IMR-90 (cell line): ENCODE measurements around the gene ANKRD44. TPM values are rescaled to one million over a fixed set of nuclear protein-coding genes. Genes with fewer than 3 reads are reported as not detected.

Source experiments
- ATAC-seq: fragments of 200-7000 bp; cut with Tn5 transposase; 2 replicates; pipeline ENCODE4 v1.9.1; 2020; ENCODE audit warnings: low read depth, mild to moderate bottlenecking, moderate library complexity
- BruUV-seq: library from RNA; stranded (reverse); fragments of 400-500 nt; replicated peaks from 2 replicates; lab custom pipeline; 2021; lab: Mats Ljungman, UMichigan
- CTCF ChIA-PET: fragments of 300-600 bp; formaldehyde crosslinking; extraction: SDS; loops from one replicate; lab custom pipeline; 2021; ENCODE audit warnings: antibody characterized with exemption; lab: Yijun Ruan, JAX
- POLR2A ChIA-PET: fragments of 300-600 bp; sonication (Branson Sonifier 250); formaldehyde crosslinking; loops from one replicate; lab custom pipeline; 2022; ENCODE audit warnings: antibody characterized with exemption; ENCODE audit not compliant: unreplicated experiment; lab: Charles Lee
- DNase-seq: peaks from one replicate; pipeline ENCODE4 v3.0.0; 2013
- H2AFZ ChIP-seq: replicated peaks from 2 replicates; pipeline ENCODE3; 2013; ENCODE audit warnings: low read length, mild to moderate bottlenecking; ENCODE audit not compliant: poor library complexity
- H2AK5ac ChIP-seq: 2 replicates; pipeline ENCODE4 v1.6.1; 2013; ENCODE audit warnings: low read depth, low read length, inconsistent platforms
- H2AK9ac ChIP-seq: replicated peaks from 2 replicates; pipeline ENCODE3; 2013; ENCODE audit warnings: mild to moderate bottlenecking, low read depth, low read length, moderate library complexity; ENCODE audit not compliant: poor library complexity
- H2BK120ac ChIP-seq: 2 replicates; pipeline ENCODE4 v1.6.1; 2013; ENCODE audit warnings: low read depth, low read length, inconsistent platforms
- H2BK15ac ChIP-seq: 3 replicates; pipeline ENCODE4 v1.6.1; 2013; ENCODE audit warnings: low read depth, low read length, inconsistent platforms
- H2BK20ac ChIP-seq: 2 replicates; pipeline ENCODE4 v1.6.1; 2013; ENCODE audit warnings: low read depth, mild to moderate bottlenecking, inconsistent platforms, low read length, moderate library complexity
- H2BK5ac ChIP-seq: 2 replicates; pipeline ENCODE4 v1.6.1; 2013; ENCODE audit warnings: mild to moderate bottlenecking, low read depth, low read length, inconsistent platforms; ENCODE audit not compliant: poor library complexity, severe bottlenecking
- H3K14ac ChIP-seq: replicated peaks from 2 replicates; pipeline ENCODE4 v1.6.1; 2013; ENCODE audit warnings: low read depth, low read length, inconsistent platforms
- H3K18ac ChIP-seq: 2 replicates; pipeline ENCODE4 v1.6.1; 2013; ENCODE audit warnings: low read depth, low read length, control low read depth
- H3K23ac ChIP-seq: 2 replicates; pipeline ENCODE4 v1.6.1; 2013; ENCODE audit warnings: low read depth, low read length, inconsistent platforms
- H3K27ac ChIP-seq: 2 replicates; pipeline ENCODE4 v1.5.1; 2013; ENCODE audit warnings: mild to moderate bottlenecking, control low read depth, low read length; ENCODE audit not compliant: insufficient read depth
- H3K27me3 ChIP-seq: 2 replicates; pipeline ENCODE4 v1.6.1; 2013; ENCODE audit warnings: low read length; ENCODE audit not compliant: control insufficient read depth, insufficient read depth
- H3K36me3 ChIP-seq: 2 replicates; pipeline ENCODE4 v1.6.1; 2013; ENCODE audit warnings: low read length, mixed read lengths; ENCODE audit not compliant: control insufficient read depth, insufficient read depth
- H3K4ac ChIP-seq: 2 replicates; pipeline ENCODE4 v1.6.1; 2013; ENCODE audit warnings: low read depth, low read length, inconsistent platforms
- H3K4me1 ChIP-seq: 2 replicates; pipeline ENCODE4 v1.6.1; 2013; ENCODE audit warnings: low read length, mixed read lengths; ENCODE audit not compliant: control insufficient read depth, insufficient read depth
- H3K4me2 ChIP-seq: 2 replicates; pipeline ENCODE4 v1.6.1; 2013; ENCODE audit warnings: low read depth, mild to moderate bottlenecking, control low read depth, low read length, moderate library complexity
- H3K4me3 ChIP-seq: 2 replicates; pipeline ENCODE4 v1.5.1; 2013; ENCODE audit warnings: low read depth, mild to moderate bottlenecking, control low read depth, low read length, moderate library complexity; ENCODE audit not compliant: insufficient read depth
- H3K56ac ChIP-seq: 2 replicates; pipeline ENCODE4 v1.6.1; 2013; ENCODE audit warnings: low read length, inconsistent platforms; ENCODE audit not compliant: insufficient read depth; ENCODE audit errors: extremely low read depth
- H3K79me1 ChIP-seq, 2 experiments: 2 replicates each; pipeline ENCODE4 v1.6.1; 2013; ENCODE audit warnings: low read length in 2 of 2, inconsistent platforms in 1 of 2, low read depth in 1 of 2
- H3K9ac ChIP-seq: 2 replicates; pipeline ENCODE4 v1.6.1; 2013; ENCODE audit warnings: low read depth, low read length, control low read depth
- H3K9me1 ChIP-seq: 2 replicates; pipeline ENCODE4 v1.6.1; 2013; ENCODE audit warnings: low read length, inconsistent platforms; ENCODE audit not compliant: insufficient read depth
- H3K9me3 ChIP-seq: 2 replicates; pipeline ENCODE4 v1.6.1; 2013; ENCODE audit warnings: low read length; ENCODE audit not compliant: control insufficient read depth, insufficient read depth
- H4K20me1 ChIP-seq: 2 replicates; pipeline ENCODE4 v1.6.1; 2013; ENCODE audit warnings: low read length, inconsistent platforms; ENCODE audit not compliant: insufficient read depth
- H4K5ac ChIP-seq: 2 replicates; pipeline ENCODE4 v1.6.1; 2013; ENCODE audit warnings: mild to moderate bottlenecking, low read depth, low read length, control low read depth
- H4K8ac ChIP-seq, 2 experiments: 2 replicates each; pipeline ENCODE4 v1.6.1; 2013; ENCODE audit warnings: low read depth in 2 of 2, low read length in 2 of 2, control low read depth in 1 of 2, inconsistent platforms in 1 of 2
- H4K91ac ChIP-seq: 2 replicates; pipeline ENCODE4 v1.6.1; 2013; ENCODE audit warnings: low read depth, low read length, inconsistent platforms; ENCODE audit not compliant: insufficient read depth
- FOS ChIP-seq: fragments of 150-350 bp; IDR thresholded peaks from 2 replicates; pipeline ENCODE4 v1.6.1; 2016; ENCODE audit warnings: low read depth, low read length
- MAFK ChIP-seq: IDR thresholded peaks from 2 replicates; pipeline ENCODE4 v1.6.1; 2012; ENCODE audit warnings: low read depth, low read length, improper control_type of control experiment
- NFE2L2 ChIP-seq: fragments of 150-350 bp; IDR thresholded peaks from 2 replicates; pipeline ENCODE4 v1.6.1; 2016; ENCODE audit warnings: low read depth, mild to moderate bottlenecking, low read length
- RCOR1 ChIP-seq: IDR thresholded peaks from 2 replicates; pipeline ENCODE4 v1.6.1; 2012; ENCODE audit warnings: mild to moderate bottlenecking, low read length, improper control_type of control experiment; ENCODE audit not compliant: insufficient replicate concordance
- WGBS, 2 experiments: methylation state at CpG; one replicate each; pipeline versions ENCODE4 v1.1.5 to v1.1.7; 2013; ENCODE audit warnings: missing lambda C conversion rate in 2 of 2; ENCODE audit not compliant: insufficient read length in 1 of 2; ENCODE audit errors: extremely low coverage in 2 of 2; 5-methylcytosine and 5-hydroxymethylcytosine counted together
- dilution Hi-C: fragments of 300-500 bp; cut with HindIII; formaldehyde crosslinking; loops from one replicate; pipeline ENCODE4 v1.14.3; 2018; ENCODE audit warnings: low sequenced_read_pairs; ENCODE audit not compliant: unreplicated experiment
- in situ Hi-C: fragments of 300-500 bp; cut with MboI; formaldehyde crosslinking; loops from 3 replicates; pipeline ENCODE4 v1.14.3; 2019; ENCODE audit warnings: low sequenced_read_pairs, inconsistent platforms, mixed read lengths
- intact Hi-C: fragments of 100-400 bp; cut with micrococcal nuclease; formaldehyde crosslinking; loops from 2 replicates; pipeline ENCODE4 v1.10.0; 2022
- polyA plus RNA-seq, 3 experiments: library from polyadenylated mRNA; depleted of rRNA; stranded (reverse); fragments of >200 nt; gene quantifications; 2 replicates each; pipeline ENCODE4 v1.2.3, GENCODE V29; 2012; ENCODE audit warnings: low replicate concordance in 1 of 3
- total RNA-seq: library from RNA; depleted of rRNA; stranded (reverse); fragments of >200 nt; gene quantifications from 2 replicates; pipeline ENCODE4 v1.2.3, GENCODE V29; 2012

ANKRD44 gene
- total and polyA plus RNA-seq, 2 of the 4 experiments (the other 2 are of a cell fraction), result 5.2 to 15.6 TPM

- Histone ChIP-seq H3K4ac (peak overlapping the region; percentile 34; the same call in 1 of the 2 replicates), H3K4me1 (peaks cover 7% of the 10 kb centered on the region), H4K20me1 (no peaks in the 10 kb centered on the region), H4K91ac (no peak overlapping the region; the same call in 1 of the 2 replicates), H3K4me3 (no peak overlapping the region), H3K79me1 (no peaks in the 10 kb centered on the region), H3K9ac (no peak overlapping the region), H3K4me2 (no peak overlapping the region), H3K14ac (no peak overlapping the region; the same call in 1 of the 2 replicates), H3K27ac (no peak overlapping the region), H2BK15ac (peak overlapping the region; percentile 61; the same call in 1 of the 3 replicates), H3K36me3 (no peaks in the 10 kb centered on the region), H2BK20ac (no peak overlapping the region), H3K9me1 (peaks cover 12% of the 10 kb centered on the region), H4K5ac (no peak overlapping the region), H2AK5ac (0 out of 2 replicates have a peak overlapping the region, but pooled peaks have one; percentile 27), H3K18ac (no peak overlapping the region), H3K9me3 (no peaks in the 10 kb centered on the region), H3K56ac (no peak overlapping the region), H4K8ac (no peak overlapping the region), H3K23ac (no peak overlapping the region), H2BK5ac (peak overlapping the region; percentile 14), H3K27me3 (no peaks in the 10 kb centered on the region), H2AFZ (no peak overlapping the region), H2AK9ac (no peak overlapping the region), H2BK120ac (peak overlapping the region; percentile 84)
- 100% methylated on average over 1 of the region's 6 CpGs; no CpG with 5 or more reads in 1 of the 2 experiments for WGBS, 2 experiments
- ATAC-seq, result peak; percentile 69; the same call in 1 of the 2 replicates
- intact Hi-C loops (no loop called here), dilution Hi-C loops (no loop called here), in situ Hi-C loops (no loop called here)
- BruUV-seq, result no TSS peak
- POLR2A ChIA-PET, result no interaction called here
- CTCF ChIA-PET, result no interaction called here
- peak; percentile 19; the same call in 1 of the 2 replicates for TF ChIP-seq FOS
- TF ChIP-seq MAFK, result no peak
- no peak for TF ChIP-seq RCOR1
- no peak for TF ChIP-seq NFE2L2
- DNase-seq, result peak; percentile 58
These were observed 230.6 kb downstream of the ANKRD44 start for GRCh38 chr2:197079832-197080555.
